Trophoblast cell (in vitro differentiated cells and primary cell): ENCODE data around the gene UPP1.

Experiments used
- DNase-seq, 2 donors: peaks; one replicate each; pipeline ENCODE4 v3.0.0-alpha.2; 2016
- H2AFZ ChIP-seq: 2 replicates; pipeline ENCODE4 v1.6.1; 2013; ENCODE audit warnings: low read length, moderate library complexity, mild to moderate bottlenecking; ENCODE audit not compliant: insufficient read depth, poor library complexity
- H2AK5ac ChIP-seq: 2 replicates; pipeline ENCODE4 v1.6.1; 2013; ENCODE audit warnings: mild to moderate bottlenecking, low read length
- H2BK120ac ChIP-seq: 2 replicates; pipeline ENCODE4 v1.6.1; 2013; ENCODE audit warnings: low read length, mild to moderate bottlenecking, moderate library complexity; ENCODE audit not compliant: insufficient read depth, poor library complexity
- H2BK12ac ChIP-seq: 2 replicates; pipeline ENCODE4 v1.6.1; 2013; ENCODE audit warnings: mild to moderate bottlenecking, low read length, moderate library complexity
- H2BK5ac ChIP-seq: 2 replicates; pipeline ENCODE4 v1.6.1; 2013; ENCODE audit warnings: low read length, low read depth, moderate library complexity, mild to moderate bottlenecking; ENCODE audit not compliant: poor library complexity
- H3K14ac ChIP-seq: 2 replicates; pipeline ENCODE4 v1.6.1; 2013; ENCODE audit warnings: mild to moderate bottlenecking, low read length
- H3K18ac ChIP-seq: 2 replicates; pipeline ENCODE4 v1.6.1; 2013; ENCODE audit warnings: mild to moderate bottlenecking, low read length
- H3K23ac ChIP-seq: 2 replicates; pipeline ENCODE4 v1.6.1; 2013; ENCODE audit warnings: low read length
- H3K27ac ChIP-seq: 2 replicates; pipeline ENCODE4 v1.5.1; 2013; ENCODE audit warnings: low read depth, mild to moderate bottlenecking, inconsistent platforms, low read length, moderate library complexity
- H3K27me3 ChIP-seq: 2 replicates; pipeline ENCODE4 v1.6.1; 2013; ENCODE audit warnings: inconsistent platforms, mild to moderate bottlenecking, low read length, moderate library complexity; ENCODE audit not compliant: insufficient read depth
- H3K36me3 ChIP-seq, 2 experiments: 1 replicate in 1 of 2; 2 replicates in 1 of 2; pipeline ENCODE4 v1.6.1; 2013; ENCODE audit warnings: low read length in 2 of 2, mild to moderate bottlenecking in 2 of 2, moderate library complexity in 1 of 2; ENCODE audit not compliant: insufficient read depth in 2 of 2, control insufficient read depth in 1 of 2
- H3K4ac ChIP-seq: 2 replicates; pipeline ENCODE4 v1.6.1; 2013; ENCODE audit warnings: low read depth, mild to moderate bottlenecking, low read length, moderate library complexity
- H3K4me1 ChIP-seq, 2 experiments: 1 replicate in 1 of 2; 2 replicates in 1 of 2; pipeline ENCODE4 v1.6.1; 2013; ENCODE audit warnings: low read length in 2 of 2, mild to moderate bottlenecking in 2 of 2, moderate library complexity in 1 of 2; ENCODE audit not compliant: insufficient read depth in 2 of 2, control insufficient read depth in 1 of 2
- H3K4me2 ChIP-seq: 2 replicates; pipeline ENCODE4 v1.6.1; 2013; ENCODE audit warnings: inconsistent platforms, mild to moderate bottlenecking, low read length, moderate library complexity
- H3K4me3 ChIP-seq: 2 replicates; pipeline ENCODE4 v1.5.1; 2013; ENCODE audit warnings: mild to moderate bottlenecking, low read depth, low read length, inconsistent platforms
- H3K79me1 ChIP-seq: one replicate; pipeline ENCODE4 v1.6.1; 2013; ENCODE audit warnings: low read length
- H3K79me2 ChIP-seq: 2 replicates; pipeline ENCODE4 v1.6.1; 2013; ENCODE audit warnings: low read length, mild to moderate bottlenecking; ENCODE audit not compliant: control insufficient read depth, insufficient read depth, poor library complexity
- H3K9ac ChIP-seq: 2 replicates; pipeline ENCODE4 v1.6.1; 2013; ENCODE audit warnings: mild to moderate bottlenecking, low read length
- H3K9me3 ChIP-seq: 2 replicates; pipeline ENCODE4 v1.6.1; 2013; ENCODE audit warnings: low read depth, mild to moderate bottlenecking, control low read depth, inconsistent platforms, low read length; ENCODE audit not compliant: insufficient read depth
- H4K12ac ChIP-seq: 2 replicates; pipeline ENCODE4 v1.6.1; 2013; ENCODE audit warnings: low read depth, mild to moderate bottlenecking, low read length, moderate library complexity
- H4K8ac ChIP-seq: 2 replicates; pipeline ENCODE4 v1.6.1; 2013; ENCODE audit warnings: low read depth, mild to moderate bottlenecking, low read length, moderate library complexity
- H4K91ac ChIP-seq: one replicate; pipeline ENCODE4 v1.6.1; 2013; ENCODE audit warnings: low read depth, mild to moderate bottlenecking, low read length, moderate library complexity
- WGBS: extraction: QIAGEN DNeasy Blood & Tissue Kit; methylation state at CpG from one replicate; pipeline ENCODE4 v1.1.7; 2013; ENCODE audit warnings: missing lambda C conversion rate; ENCODE audit not compliant: insufficient read length, insufficient coverage; ENCODE audit errors: extremely low coverage; 5-methylcytosine and 5-hydroxymethylcytosine counted together

The UPP1 gene

DNA sequence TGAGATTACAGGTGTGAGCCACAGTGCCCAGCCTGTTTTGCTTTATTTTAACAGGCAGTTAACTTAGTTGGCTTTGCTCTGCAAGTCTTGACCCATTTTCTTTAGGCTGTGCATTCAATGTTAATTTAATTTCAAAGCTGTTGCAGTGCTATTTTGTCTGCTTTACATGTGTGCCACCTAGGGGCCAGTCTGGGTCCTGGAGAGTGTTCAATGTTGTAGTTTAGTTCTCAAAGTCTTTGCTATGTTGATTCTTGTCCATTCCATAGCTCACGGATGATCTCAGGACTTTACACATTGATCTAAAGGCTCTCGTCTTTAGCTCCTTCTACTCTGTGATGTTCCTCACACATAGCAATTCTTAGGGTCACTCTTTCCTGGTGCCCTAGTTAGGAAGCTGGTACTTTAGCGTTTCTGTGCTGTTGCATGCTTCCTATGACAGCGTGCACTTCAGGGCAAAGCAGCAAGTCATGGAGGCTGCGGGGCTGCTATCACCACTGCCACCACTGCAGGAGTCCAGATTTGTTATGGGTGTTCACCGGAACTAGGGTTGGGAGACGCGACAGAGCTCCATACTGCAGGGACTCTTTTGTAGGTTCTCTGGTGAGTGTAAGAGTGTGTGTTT, 65.8 kb downstream of the UPP1 start:
- H3K18ac ChIP-seq, result no peak overlapping the region
- H2AFZ ChIP-seq, result no peak overlapping the region
- H3K9ac ChIP-seq, result no peak overlapping the region
- H2BK5ac ChIP-seq, result no peak overlapping the region
- H3K79me2 ChIP-seq, result no peaks in the 10 kb centered on the region
- no peaks in the 10 kb centered on the region for H3K9me3 ChIP-seq
- H3K23ac ChIP-seq, result no peak overlapping the region
- no peak overlapping the region for H3K4me2 ChIP-seq
- no peaks in the 10 kb centered on the region for H3K4me1 ChIP-seq
- H3K79me1 ChIP-seq, result no peaks in the 10 kb centered on the region
- H2BK12ac ChIP-seq, result no peak overlapping the region
- no peak overlapping the region for H2BK120ac ChIP-seq
- H3K36me3 ChIP-seq, result no peaks in the 10 kb centered on the region
- no peak overlapping the region for H3K27ac ChIP-seq
- H3K27me3 ChIP-seq, result no peaks in the 10 kb centered on the region
- H4K91ac ChIP-seq, result no peak overlapping the region
- peak; percentile 33 to 77 for DNase-seq
- H4K8ac ChIP-seq, result no peak overlapping the region
- no peak overlapping the region for H3K14ac ChIP-seq
- WGBS, result no CpG with 5 or more reads among the region's 8 CpGs
- no peak overlapping the region for H2AK5ac ChIP-seq
- H4K12ac ChIP-seq, result no peak overlapping the region
- H3K4me3 ChIP-seq, result no peak overlapping the region
- H3K4ac ChIP-seq, result no peak overlapping the region
